NCI-H510A treated with DMSO at 0.1 percent for 48 hours (cell line): ENCODE measurements around the gene ST7.
A peak's percentile ranks its signal among the peaks of the same experiment; 100 is the strongest.
"Not testable (repeated sequence)": the region's sequence is repeated elsewhere in the genome, so short reads cannot be mapped to it uniquely, and the experiment has no call there.

Experiments
- DNase-seq: peaks from one replicate; lab custom pipeline; 2025; lab: John Stamatoyannopoulos, UW

The ST7 gene

GRCh38 chr7:116950889-116951351 lies 2.4 kb upstream of the ST7 start:
- no peak for DNase-seq

GRCh38 chr7:116951366-116952292 lies 1.7 kb upstream of the ST7 start:
- DNase-seq, result no peak

- DNase-seq, result peak; percentile 46
Measured at GRCh38 chr7:116952635-116953371, 498 bp upstream of the ST7 start.

- DNase-seq, result peak; percentile 47
Measured at GRCh38 chr7:116953906-116954838, 871 bp downstream of the ST7 start.

GRCh38 chr7:116955340-116955739 lies 2.0 kb downstream of the ST7 start:
- no peak for DNase-seq

GRCh38 chr7:116955801-116956476 lies 2.6 kb downstream of the ST7 start:
- DNase-seq, result no peak

GRCh38 chr7:116956477-116956804 lies 3.1 kb downstream of the ST7 start:
- no peak for DNase-seq

GRCh38 chr7:116957874-116958273 lies 4.6 kb downstream of the ST7 start:
- DNase-seq, result no peak

- not testable (repeated sequence) for DNase-seq
Measured at GRCh38 chr7:116961966-116962673, 8.8 kb downstream of the ST7 start.

GRCh38 chr7:116963234-116963633 lies 9.9 kb downstream of the ST7 start:
- DNase-seq, result no peak

- DNase-seq, result no peak
Measured at GRCh38 chr7:116966601-116967000, 13.3 kb downstream of the ST7 start.

- DNase-seq, result no peak
Measured at GRCh38 chr7:116967254-116967922, 14.1 kb downstream of the ST7 start.

- no peak for DNase-seq
Measured at GRCh38 chr7:116967983-116968382, 14.7 kb downstream of the ST7 start.

GRCh38 chr7:116968631-116969030 lies 15.3 kb downstream of the ST7 start:
- DNase-seq, result no peak

GRCh38 chr7:116969371-116969902 lies 16.1 kb downstream of the ST7 start:
- DNase-seq, result no peak

GRCh38 chr7:116970238-116970910 lies 17.1 kb downstream of the ST7 start:
- DNase-seq, result no peak

GRCh38 chr7:116971153-116971552 lies 17.9 kb downstream of the ST7 start:
- not testable (repeated sequence) for DNase-seq

GRCh38 chr7:116971869-116972268 lies 18.6 kb downstream of the ST7 start:
- no peak for DNase-seq

GRCh38 chr7:116975024-116975423 lies 21.7 kb downstream of the ST7 start:
- not testable (repeated sequence) for DNase-seq
